ENCODE measurements around the gene A3GALT2.
A peak's percentile ranks its signal among the peaks of the same experiment; 100 is the strongest.

Gene A3GALT2

DNA sequence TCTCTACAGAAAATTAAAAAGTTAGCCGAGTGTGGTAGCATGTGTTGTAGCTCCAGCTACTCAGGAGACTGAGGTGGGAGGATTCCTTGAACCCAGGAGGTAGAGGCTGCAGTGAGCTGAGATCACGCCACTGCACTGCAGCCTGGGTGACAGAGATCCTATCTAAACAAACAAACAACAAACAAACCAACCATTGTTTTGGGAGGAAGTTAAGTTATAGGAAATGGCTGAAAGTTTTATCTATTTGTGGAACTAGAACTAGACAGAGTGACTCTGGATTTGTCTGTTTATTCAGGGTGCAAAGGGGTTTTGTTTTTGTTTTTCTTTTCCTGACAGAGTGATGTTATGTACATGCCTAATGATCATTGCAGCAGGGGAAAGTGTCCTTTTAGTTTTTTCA is 33.6 kb downstream of the A3GALT2 start:
- no peak for DNase-seq
- intact Hi-C loops (cut with DNase I): no loop called here

DNA sequence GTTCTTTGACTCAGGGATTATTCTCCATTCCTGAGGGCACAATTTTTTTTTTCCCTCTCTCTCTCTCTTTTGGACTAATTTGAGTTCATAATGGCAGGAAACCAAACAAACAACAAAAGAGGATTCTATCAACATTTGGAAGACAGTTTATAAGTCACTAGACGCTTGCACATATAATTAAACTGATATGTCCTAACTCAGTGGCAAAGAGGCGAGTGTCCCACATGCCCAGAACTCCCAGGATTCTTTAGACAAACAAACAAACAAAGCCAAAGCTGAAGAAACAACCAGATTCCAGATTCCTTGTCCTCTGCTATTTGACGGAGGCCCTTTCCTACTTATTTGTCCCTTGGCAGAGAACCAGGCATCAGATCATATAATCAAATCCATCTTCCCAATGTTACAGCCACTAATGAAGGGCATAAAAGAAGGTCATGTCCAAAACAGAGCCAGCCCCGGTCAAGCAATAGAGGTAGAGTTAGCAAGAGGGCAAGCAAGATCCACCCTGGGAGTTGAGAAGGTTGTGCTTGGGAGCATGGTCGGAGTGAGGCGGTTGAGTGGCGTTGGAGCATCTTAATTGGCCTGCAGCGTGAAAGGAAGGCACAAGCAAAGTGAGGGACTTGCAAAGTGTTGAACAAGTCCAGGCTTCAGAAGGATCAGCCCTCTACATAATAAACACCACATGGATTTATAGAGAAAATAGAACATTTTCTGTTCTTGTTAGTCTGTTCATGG is 34.3 kb downstream of the A3GALT2 start:
- intact Hi-C loops (cut with DNase I): no loop called here
- DNase-seq: no peak

DNA sequence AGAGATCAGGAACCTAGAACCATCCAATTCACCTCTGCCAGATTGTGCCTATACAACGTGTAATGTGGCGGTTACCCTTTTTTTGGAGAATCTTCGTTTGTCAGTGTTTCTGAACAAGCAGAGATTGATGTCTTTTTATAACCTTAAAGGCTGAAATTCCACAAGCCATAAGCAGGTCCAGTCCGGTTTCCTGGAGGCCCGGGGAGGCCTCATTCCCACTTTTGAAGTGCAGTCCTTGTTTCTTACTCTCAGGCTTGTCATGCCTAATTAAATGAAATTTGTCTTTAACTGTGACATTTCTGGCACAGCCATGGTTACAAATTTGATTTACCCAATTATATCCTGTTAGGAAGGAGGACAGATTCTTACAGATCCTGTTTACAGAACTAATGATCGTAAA is 36.8 kb downstream of the A3GALT2 start:
- DNase-seq: peak in 1 of 42 donors; percentile 22
- intact Hi-C loops (cut with DNase I): no loop called here

DNA sequence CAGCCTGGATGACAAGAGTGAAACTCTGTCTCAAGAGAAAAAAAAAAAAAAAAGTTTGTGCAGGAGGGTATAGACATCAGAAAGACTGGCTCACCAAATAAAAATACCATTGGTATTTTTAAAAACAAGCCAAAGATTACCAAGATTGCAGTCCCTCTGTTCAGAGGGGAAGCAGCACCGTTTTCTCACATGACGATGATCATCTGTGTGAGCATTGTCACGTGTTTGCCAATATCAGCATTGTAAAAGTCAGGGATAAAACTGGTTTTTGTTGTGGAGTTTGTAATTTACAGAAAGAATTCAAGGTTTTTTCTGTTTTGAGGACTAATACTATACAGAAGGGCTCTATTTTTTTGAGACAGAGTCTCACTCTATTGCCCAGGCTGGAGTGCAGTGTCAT is 38.1 kb downstream of the A3GALT2 start:
- intact Hi-C loops (cut with DNase I): no loop called here
- DNase-seq: no peak

DNA sequence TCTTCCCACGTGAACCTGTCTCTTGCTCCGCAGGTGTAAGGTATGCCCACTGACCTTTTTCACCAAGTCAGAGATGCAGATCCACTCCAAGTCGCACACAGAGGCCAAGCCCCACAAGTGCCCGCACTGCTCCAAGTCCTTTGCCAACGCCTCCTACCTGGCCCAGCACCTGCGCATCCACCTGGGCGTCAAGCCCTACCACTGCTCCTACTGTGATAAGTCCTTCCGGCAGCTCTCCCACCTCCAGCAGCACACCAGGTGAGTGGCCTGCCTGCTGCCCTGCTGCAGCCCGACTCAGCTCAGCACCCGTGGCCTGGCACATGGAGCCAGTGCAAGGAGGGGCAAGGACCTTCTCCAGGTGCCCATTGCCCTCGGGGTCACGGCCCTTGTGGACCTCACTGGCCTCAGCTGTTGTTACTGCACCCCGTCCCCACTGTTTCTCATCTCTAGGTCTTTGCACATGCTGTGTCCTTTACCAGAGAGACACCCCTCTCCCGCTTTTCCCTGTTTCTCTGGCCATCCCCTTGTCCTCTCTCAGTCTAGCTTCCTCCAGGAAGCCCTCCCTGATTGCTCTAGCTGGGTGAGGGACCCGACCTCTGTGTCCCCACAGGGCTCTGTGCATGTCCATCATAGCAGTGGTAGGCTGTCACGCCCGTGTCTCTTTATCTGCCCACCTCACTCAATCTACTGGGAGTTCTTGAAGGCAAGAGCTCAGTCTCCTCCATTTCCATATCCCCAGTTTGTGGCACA is 39.2 kb downstream of the A3GALT2 start:
- peak in 1 of 42 donors; percentile 13 for DNase-seq
- intact Hi-C loops (cut with DNase I): no loop called here

DNA sequence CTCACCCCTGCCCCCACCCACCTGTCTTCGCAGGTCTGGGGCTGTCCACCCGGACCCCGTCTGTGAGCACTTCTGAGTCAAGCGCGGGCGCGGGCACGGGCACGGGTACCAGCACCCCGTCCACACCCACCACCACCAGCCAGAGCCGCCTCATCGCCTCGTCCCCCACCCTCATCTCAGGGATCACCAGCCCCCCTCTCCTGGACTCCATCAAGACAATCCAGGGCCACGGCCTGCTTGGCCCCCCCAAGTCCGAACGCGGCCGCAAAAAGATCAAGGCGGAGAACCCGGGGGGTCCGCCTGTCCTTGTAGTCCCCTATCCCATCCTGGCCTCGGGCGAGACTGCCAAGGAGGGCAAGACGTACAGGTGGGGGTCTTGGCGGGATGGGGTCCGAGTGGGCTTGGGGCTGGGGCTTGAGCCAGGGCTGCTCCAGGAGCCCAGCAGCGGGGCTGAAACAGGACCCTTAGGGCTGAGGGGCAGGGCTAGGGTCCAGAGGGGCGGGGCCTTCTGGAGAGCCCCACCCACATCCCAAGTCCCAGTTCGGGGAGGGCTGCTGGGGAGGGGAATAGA is 40.7 kb downstream of the A3GALT2 start:
- intact Hi-C loops (cut with DNase I): no loop called here
- peak in 1 of 42 donors; percentile 30 for DNase-seq

DNA sequence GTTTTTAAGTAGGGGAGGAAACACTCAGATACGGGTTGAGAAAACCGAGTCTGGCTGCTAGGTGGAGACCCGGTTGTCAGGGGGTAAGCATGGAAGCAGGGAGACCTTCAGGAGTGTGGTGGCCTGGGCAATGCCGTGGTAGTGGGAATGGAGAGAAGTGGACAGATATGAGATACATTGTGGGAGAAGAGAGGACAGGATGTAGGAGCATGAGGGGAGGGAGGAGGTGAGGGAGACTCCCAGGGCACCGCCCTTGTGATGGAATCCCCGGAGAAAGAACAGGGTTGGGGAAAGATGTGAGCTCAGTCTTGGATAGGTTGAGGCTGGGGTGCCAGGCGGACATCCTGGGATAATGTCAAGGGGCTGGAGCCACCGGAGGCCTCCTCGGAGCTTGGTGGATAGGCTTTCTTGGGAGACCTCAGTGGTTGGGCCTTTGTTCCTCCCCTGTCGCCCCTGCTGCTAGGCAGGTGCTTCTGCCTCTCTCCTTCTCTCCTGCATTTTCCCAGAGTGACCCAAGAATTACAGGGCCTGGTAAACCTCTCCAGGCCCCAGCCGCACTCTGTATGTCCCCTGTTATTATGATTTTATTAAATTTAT is 43.3 kb downstream of the A3GALT2 start:
- DNase-seq: no peak
- intact Hi-C loops (cut with DNase I): no loop called here

DNA sequence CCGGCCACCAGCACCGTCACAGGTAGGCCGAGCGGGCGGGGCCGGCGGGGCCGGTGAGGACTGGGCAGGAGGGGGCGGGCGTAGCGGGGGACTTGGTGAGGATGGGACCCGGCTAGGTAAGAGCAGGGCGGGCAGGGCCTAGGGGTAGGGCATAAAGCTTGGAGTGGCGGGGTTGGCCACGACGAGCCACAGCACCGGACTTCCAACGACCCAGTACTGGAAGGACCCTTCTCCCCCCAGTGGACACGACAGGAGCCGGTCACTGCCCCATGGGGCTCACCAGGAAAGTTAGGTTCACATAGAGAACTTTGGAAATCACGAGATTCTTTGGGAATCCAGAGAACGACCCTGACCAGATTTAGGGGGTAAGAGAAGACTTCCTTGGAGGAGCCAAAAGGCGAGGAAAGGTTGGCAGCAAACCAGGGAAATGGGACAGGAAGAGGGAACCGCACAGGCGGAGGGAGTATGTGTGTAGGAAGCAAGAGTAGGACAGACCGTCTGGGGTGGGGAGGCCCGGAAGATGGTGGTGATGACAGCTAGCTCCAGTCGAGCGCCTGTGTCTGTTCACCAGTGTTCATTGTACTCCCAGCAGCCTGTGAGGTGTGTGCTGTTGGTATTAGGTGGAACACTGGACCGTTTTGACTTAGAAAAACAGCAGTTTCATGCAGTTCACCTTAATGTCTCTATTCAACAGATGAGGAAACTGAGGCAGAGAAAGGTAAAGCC is 44.2 kb downstream of the A3GALT2 start:
- intact Hi-C loops (cut with DNase I): no loop called here
- DNase-seq: no peak

DNA sequence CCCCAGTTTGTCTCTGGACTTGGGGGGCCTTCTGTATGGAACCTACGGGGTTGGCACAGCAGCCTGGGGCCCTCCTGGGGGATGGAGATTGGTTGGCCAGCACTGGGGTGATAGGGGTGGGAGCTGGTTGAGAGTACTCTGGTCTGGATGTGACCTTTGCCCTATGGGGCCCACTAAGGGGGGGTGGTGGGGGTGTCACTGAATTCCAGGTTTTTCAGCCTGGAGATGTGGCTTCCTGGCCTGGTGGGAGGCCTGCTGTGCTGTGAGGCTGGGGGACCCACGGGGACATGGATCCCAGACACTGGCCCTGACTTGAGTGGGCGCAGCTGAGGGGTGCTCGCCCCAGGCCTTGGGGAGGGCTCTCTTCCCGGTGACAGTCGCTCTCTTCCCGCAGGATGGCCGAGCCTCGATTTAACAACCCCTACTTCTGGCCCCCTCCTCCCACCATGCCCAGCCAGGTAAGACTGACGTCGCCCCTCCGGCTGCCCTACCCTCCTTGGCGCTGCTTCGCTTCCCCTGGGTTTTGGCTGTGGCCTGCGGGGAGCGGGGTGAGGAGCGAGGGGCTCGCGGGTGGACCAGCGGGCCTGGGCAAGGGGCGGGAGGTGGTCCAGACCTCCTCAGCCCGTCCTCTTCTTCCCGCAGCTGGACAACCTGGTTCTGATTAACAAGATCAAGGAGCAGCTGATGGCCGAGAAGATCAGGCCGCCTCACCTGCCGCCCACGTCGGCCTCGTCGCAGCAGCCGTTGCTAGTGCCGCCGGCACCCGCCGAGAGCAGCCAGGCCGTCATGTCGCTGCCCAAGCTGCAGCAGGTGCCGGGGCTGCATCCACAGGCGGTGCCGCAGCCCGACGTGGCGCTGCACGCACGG is 45.0 kb downstream of the A3GALT2 start:
- no peak for DNase-seq
- intact Hi-C loops (cut with DNase I): no loop called here

DNA sequence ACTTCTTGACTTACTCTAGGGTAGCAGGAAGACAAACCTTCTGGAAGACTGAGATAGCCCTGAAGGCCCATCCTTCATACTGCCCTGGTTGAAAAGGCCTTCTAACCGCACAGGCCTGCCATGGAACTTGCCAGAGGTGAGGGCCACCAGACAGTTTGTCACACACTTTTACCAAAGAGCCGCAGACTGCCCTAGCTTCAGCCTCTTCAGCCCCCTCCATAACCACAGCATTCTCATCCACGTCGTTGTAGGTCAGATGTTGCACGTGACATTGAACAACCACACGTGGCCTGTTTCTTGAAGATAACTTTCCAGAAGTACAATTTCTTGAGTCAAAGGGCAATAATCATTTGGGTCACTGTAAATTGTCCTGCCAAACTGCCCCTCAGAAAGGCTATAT is 45.7 kb downstream of the A3GALT2 start:
- intact Hi-C loops (cut with DNase I): no loop called here
- no peak for DNase-seq

DNA sequence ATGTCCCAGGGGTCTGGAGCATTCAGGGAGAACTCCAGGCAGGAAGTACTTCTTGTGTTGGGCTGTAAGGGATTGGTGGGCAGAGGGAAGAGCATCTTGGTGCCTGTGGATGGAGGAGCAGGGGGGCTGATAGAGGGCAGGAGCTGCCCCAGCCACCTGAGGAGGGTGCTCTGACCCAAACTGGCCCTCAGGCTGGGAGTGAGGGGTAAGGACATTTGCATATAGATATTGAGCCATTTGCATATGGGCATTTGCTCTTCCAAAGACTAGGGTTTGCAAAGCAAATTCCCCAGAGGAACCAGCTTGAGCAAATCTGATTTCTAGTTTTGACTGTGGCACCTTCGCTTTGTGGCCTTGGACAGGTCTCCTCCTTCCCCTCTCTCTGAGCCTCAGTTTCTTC is 46.5 kb downstream of the A3GALT2 start:
- no peak for DNase-seq
- intact Hi-C loops (cut with DNase I): no loop called here

DNA sequence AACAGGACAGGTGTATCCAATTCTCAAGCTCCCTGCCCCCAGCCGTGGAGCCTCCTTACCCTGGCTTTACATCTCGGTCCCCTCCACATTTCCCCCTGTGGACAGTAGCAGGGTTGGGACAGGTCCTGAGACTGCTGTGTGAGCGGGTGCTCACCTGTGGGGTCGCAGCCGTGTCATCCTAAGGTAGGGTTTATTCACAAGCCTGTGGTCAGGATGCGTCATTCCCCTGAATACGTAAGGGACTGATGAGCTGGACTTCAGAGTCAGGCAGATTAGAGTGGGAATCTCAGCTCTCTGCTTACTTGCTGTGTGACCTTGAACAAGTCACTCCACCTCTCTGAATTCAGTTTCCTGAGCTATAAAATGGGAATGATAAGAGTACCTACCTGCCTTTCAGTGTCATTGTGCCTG is 46.9 kb downstream of the A3GALT2 start:
- DNase-seq: no peak
- intact Hi-C loops (cut with DNase I): no loop called here

DNA sequence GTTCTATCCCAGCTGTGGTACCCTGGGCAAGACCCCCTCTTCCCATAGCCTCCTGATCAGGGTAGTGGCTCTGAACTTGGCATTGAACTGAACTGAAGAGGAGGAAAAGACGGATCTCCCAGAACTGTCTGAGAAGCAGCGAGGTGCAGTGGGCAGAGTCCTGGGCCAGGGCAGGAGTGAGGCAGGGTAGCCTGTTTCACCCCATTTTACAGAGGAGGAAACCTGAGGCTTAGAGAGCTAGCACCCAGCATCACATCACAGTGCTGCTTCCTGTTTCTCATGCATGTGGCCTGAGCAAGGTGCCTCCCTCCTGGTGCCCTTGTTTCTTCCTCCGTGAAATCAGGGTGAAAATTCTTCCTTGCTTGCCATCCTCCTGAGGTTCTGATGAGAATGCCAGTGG is 47.5 kb downstream of the A3GALT2 start:
- intact Hi-C loops (cut with DNase I): no loop called here
- DNase-seq: no peak

DNA sequence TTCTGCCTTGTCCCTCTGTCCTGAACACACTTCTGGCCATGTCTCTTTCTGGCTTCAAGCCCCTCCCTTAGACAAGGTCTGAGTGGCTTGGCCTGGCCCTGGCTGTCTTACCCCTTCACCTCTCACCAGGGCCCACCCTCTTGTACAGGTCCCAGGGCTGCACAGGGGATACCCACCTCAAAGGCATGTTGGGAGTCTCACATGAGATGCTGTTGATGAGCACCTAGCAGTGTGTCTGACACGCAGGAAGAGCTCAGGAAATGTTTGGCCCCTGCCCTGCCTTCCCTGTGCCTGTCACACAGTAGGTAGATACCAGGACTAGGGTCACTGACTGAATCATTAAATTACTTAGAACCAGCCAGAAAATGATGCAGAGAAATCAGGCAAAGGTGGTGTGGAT is 48.0 kb downstream of the A3GALT2 start:
- intact Hi-C loops (cut with DNase I): no loop called here
- DNase-seq: no peak

DNA sequence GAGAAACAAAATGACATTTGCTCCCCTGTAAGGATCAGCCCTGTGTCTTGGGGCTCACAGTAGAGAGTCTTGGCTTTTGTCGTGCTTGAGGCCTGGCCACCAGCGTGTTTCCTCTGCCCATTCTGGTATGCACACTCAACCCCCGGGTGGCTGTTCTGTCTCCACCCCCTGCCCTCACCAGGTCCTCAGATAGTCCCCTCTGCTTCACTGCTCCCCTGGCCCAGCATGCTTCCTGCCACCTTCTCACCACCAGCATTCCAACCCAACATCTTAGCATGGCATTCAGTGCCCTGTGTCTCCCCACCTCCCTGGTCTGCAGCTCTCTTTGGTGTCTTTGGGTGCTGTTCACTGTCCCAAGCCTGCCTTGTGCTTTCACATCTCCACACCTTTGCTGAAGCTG is 48.4 kb downstream of the A3GALT2 start:
- DNase-seq: no peak
- intact Hi-C loops (cut with DNase I): no loop called here

DNA sequence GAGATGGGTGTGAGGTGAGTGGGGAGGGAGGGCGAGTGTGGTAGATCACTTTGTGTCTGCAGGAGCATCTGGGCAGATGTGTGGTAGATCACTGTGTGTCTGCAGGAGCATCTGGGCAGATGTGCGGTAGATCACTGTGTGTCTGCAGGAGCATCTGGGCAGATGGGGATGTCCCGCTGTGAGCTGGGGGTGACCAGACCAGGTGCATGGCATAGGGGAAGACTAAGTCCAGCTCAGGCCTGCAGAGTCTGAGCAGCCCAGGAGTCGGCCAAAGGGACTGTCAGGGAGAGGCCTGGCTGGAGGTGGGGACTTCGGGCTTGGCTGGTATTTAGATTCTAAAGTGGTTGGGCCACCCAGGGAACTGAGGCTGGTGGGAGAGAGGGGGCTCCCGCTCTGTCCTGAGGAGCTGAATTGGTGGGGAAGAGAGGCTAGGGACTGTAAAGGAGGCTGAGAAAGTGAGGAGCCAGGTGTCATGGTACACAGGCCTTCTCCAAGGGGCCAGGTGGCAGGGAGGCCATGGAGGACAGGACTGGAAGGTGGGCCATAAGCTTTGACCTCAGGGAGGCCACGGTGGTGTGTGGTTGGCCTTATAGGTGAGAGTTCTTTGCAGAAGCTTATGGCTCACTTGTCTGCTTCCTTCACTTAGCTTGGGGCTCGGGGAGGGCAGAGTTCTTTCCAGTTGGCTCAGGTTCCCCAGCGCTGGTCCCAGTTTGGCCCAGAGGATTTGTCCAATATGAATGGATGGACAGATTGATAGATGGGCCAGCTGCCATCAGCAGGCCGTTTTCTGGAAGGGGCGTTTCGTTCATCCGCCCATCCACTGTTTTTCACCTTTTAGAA is 49.0 kb downstream of the A3GALT2 start:
- DNase-seq: no peak

DNA sequence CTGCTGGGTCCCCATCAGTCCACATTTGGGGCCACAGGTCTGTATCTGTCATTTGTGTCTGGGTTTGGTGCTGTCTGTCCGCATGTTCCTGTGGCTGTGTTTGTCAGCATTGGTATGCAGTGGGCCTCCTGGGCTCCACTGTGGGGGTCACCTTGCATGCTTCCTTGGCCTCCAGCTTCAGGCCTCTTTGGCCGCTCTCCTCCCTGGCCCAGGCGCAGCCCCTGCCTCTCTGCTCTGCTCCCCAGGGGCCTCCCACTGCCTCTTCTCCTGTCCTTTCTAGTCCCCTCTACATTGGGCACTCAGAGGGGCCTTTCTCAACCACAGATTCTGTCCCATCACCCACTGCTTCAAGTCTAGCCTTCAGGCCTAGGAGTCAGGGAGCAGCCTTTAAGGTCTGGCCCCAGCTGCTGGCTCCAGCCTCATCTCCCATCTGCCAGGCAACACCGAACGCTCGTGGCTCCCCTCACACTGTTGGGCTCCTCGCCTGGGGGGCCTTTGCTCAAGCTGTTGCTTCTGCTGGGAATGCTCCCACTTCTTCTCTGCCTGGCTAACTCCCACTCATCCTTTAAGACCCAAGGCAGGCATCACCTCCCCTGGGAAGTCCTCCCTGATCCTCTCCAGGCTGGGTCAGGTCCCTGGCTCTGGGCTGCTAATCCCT is 50.0 kb downstream of the A3GALT2 start:
- DNase-seq: no peak
- intact Hi-C loops (cut with DNase I): no loop called here

More for the DNA sequence above, 49.0 kb downstream of the A3GALT2 start:
- intact Hi-C loops (cut with DNase I): no loop called here

Data from head of caudate nucleus (tissue), 42 donors.